Ectodermal cell (in vitro differentiated cells): ENCODE results near the gene RBFOX2.

ENCODE experiments used
- H3K27ac ChIP-seq: 2 replicates; pipeline ENCODE4 v1.7.0; 2013; ENCODE audit warnings: mild to moderate bottlenecking, low read depth, low read length; ENCODE audit not compliant: insufficient read depth, poor library complexity, severe bottlenecking
- H3K27me3 ChIP-seq: 2 replicates; pipeline ENCODE4 v1.7.0; 2013; ENCODE audit warnings: mild to moderate bottlenecking, low read length; ENCODE audit not compliant: insufficient read depth, control insufficient read depth, poor library complexity, severe bottlenecking
- H3K36me3 ChIP-seq: one replicate; pipeline ENCODE4 v1.7.0; 2013; ENCODE audit warnings: low read length; ENCODE audit not compliant: control insufficient read depth, insufficient read depth
- H3K4me1 ChIP-seq: one replicate; pipeline ENCODE4 v1.7.0; 2013; ENCODE audit warnings: low read length; ENCODE audit not compliant: control insufficient read depth, insufficient read depth
- H3K4me3 ChIP-seq: 2 replicates; pipeline ENCODE4 v1.7.0; 2013; ENCODE audit warnings: low read depth, low read length, control low read depth; ENCODE audit not compliant: insufficient read depth
- H3K9me3 ChIP-seq: 2 replicates; pipeline ENCODE4 v1.7.0; 2013; ENCODE audit warnings: mild to moderate bottlenecking, low read length, moderate library complexity; ENCODE audit not compliant: control insufficient read depth
- WGBS, 2 experiments: methylation state at CpG; one replicate each; pipeline ENCODE4 v1.1.7; 2013; ENCODE audit warnings: missing lambda C conversion rate in 2 of 2; 5-methylcytosine and 5-hydroxymethylcytosine counted together

RBFOX2 gene

GRCh38 chr22:35782504-35782903 lies 246.1 kb downstream of the RBFOX2 start:
- no peak overlapping the region for H3K27ac ChIP-seq
- H3K4me1 ChIP-seq, result no peaks in the 10 kb centered on the region
- WGBS, 2 experiments, result 86 to 89% methylated on average over 5 of the region's 5 CpGs
- no peak overlapping the region for H3K4me3 ChIP-seq
- H3K36me3 ChIP-seq, result peaks cover 5% of the 10 kb centered on the region
- no peaks in the 10 kb centered on the region for H3K9me3 ChIP-seq
- no peaks in the 10 kb centered on the region for H3K27me3 ChIP-seq

- peaks cover 5% of the 10 kb centered on the region for H3K36me3 ChIP-seq
- H3K9me3 ChIP-seq, result no peaks in the 10 kb centered on the region
- WGBS, 2 experiments, result 100% methylated on average over 3 of the region's 3 CpGs
- no peaks in the 10 kb centered on the region for H3K27me3 ChIP-seq
- no peak overlapping the region for H3K4me3 ChIP-seq
- H3K4me1 ChIP-seq, result no peaks in the 10 kb centered on the region
- no peak overlapping the region for H3K27ac ChIP-seq
These were observed 246.7 kb downstream of the RBFOX2 start for GRCh38 chr22:35781898-35782297.

- Histone ChIP-seq H3K9me3 (no peaks in the 10 kb centered on the region), H3K36me3 (peaks cover 5% of the 10 kb centered on the region), H3K4me3 (no peak overlapping the region), H3K27ac (no peak overlapping the region), H3K27me3 (no peaks in the 10 kb centered on the region), H3K4me1 (no peaks in the 10 kb centered on the region)
- 89 to 100% methylated on average over 3 of the region's 4 CpGs for WGBS, 2 experiments
These were observed 251.2 kb downstream of the RBFOX2 start for GRCh38 chr22:35777335-35777975.

DNA sequence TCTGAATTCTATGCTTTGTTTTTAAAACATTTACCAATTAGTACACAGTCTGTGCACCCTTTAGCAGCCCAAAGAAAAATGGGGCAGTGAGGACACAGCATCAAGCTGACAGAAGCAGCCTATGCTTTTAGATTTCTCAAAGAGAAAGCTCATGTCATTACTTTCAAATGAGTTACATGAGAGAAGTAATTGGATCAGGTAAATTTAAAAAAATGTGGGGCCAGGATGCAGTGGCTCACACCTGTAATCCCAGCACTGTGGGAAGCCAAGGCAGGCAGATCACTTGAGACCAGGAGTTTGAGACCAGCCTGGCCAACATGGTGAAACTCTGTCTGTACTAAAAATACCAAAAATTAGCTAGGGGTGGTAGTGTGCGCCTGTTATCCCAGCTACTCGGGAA lies 253.3 kb downstream of the RBFOX2 start:
- no peak overlapping the region for H3K4me3 ChIP-seq
- no peaks in the 10 kb centered on the region for H3K9me3 ChIP-seq
- H3K36me3 ChIP-seq, result no peaks in the 10 kb centered on the region
- no peaks in the 10 kb centered on the region for H3K27me3 ChIP-seq
- WGBS, 2 experiments, result 86 to 91% methylated on average over 2 of the region's 2 CpGs
- no peak overlapping the region for H3K27ac ChIP-seq
- H3K4me1 ChIP-seq, result no peaks in the 10 kb centered on the region

GRCh38 chr22:35769974-35770373 lies 258.6 kb downstream of the RBFOX2 start:
- no peaks in the 10 kb centered on the region for H3K36me3 ChIP-seq
- no peak overlapping the region for H3K4me3 ChIP-seq
- H3K27me3 ChIP-seq, result no peaks in the 10 kb centered on the region
- no peaks in the 10 kb centered on the region for H3K9me3 ChIP-seq
- H3K27ac ChIP-seq, result no peak overlapping the region
- peaks cover 13% of the 10 kb centered on the region for H3K4me1 ChIP-seq

GRCh38 chr22:35766654-35767580 lies 261.7 kb downstream of the RBFOX2 start:
- peak overlapping the region; percentile 55 for H3K27ac ChIP-seq
- H3K36me3 ChIP-seq, result no peaks in the 10 kb centered on the region
- no peaks in the 10 kb centered on the region for H3K9me3 ChIP-seq
- H3K4me1 ChIP-seq, result peaks cover 13% of the 10 kb centered on the region
- H3K27me3 ChIP-seq, result no peaks in the 10 kb centered on the region
- H3K4me3 ChIP-seq, result no peak overlapping the region
- WGBS, 2 experiments, result 66 to 72% methylated on average over 9 to 10 of the region's 10 CpGs

GRCh38 chr22:35761037-35761436 lies 267.6 kb downstream of the RBFOX2 start:
- peaks cover 10% of the 10 kb centered on the region for H3K36me3 ChIP-seq
- WGBS, 2 experiments, result 84 to 100% methylated on average over 1 of the region's 1 CpG
- H3K9me3 ChIP-seq, result no peaks in the 10 kb centered on the region
- no peak overlapping the region for H3K27ac ChIP-seq
- no peaks in the 10 kb centered on the region for H3K27me3 ChIP-seq
- no peak overlapping the region for H3K4me3 ChIP-seq
- H3K4me1 ChIP-seq, result no peaks in the 10 kb centered on the region

DNA sequence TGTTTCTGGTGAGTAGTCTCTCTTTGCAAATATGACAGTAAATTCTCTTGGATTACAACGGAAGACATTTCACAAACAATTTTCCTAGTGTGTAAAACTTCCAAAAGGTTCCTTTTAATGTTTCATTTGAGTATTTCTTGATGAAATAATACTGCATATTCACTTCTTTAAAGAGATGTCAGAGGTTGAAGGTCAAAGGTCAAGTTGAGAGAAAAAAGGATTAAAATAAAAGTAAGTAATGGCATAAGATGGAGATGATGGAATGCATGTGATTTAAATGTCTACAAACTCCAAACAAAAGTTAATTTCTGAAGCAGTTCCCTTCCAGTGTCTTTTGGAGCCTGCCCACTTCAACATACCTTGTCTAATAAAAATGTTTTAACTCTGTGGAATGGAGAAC lies 270.2 kb downstream of the RBFOX2 start:
- H3K4me3 ChIP-seq, result no peak overlapping the region
- no peak overlapping the region for H3K27ac ChIP-seq
- no peaks in the 10 kb centered on the region for H3K9me3 ChIP-seq
- no peaks in the 10 kb centered on the region for H3K4me1 ChIP-seq
- peaks cover 10% of the 10 kb centered on the region for H3K36me3 ChIP-seq
- H3K27me3 ChIP-seq, result no peaks in the 10 kb centered on the region
- WGBS, 2 experiments, result 100% methylated on average over 1 of the region's 1 CpG

GRCh38 chr22:35756722-35757121 lies 271.9 kb downstream of the RBFOX2 start:
- peaks cover 6% of the 10 kb centered on the region for H3K4me1 ChIP-seq
- no peak overlapping the region for H3K27ac ChIP-seq
- peaks cover 10% of the 10 kb centered on the region for H3K36me3 ChIP-seq
- H3K27me3 ChIP-seq, result no peaks in the 10 kb centered on the region
- WGBS, 2 experiments, result 91 to 100% methylated on average over 1 of the region's 1 CpG
- H3K9me3 ChIP-seq, result no peaks in the 10 kb centered on the region
- no peak overlapping the region for H3K4me3 ChIP-seq

DNA sequence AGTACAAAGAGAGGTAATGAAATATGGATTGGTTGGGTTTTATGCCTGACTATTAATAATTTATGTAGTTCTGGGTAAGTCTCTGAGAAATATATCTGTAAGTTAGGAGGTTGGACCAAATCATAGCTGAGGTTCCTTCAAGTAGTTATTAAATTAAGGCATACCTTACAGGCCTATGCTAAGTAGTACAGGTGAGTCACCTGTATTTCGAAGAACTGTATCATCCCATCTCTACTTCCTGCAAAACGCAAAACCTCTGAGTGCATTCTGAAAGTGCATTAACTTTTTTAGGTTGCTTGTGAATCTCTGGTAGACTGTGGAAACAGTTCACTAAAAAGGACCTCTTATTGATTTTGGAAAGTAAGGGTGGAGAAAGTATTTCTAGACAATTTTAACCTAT lies 273.9 kb downstream of the RBFOX2 start:
- H3K27ac ChIP-seq, result no peak overlapping the region
- peaks cover 9% of the 10 kb centered on the region for H3K36me3 ChIP-seq
- no peaks in the 10 kb centered on the region for H3K27me3 ChIP-seq
- H3K4me1 ChIP-seq, result peaks cover 6% of the 10 kb centered on the region
- no peak overlapping the region for H3K4me3 ChIP-seq
- H3K9me3 ChIP-seq, result no peaks in the 10 kb centered on the region
- 87 to 97% methylated on average over 2 of the region's 2 CpGs for WGBS, 2 experiments
